SK-N-SH (cell line): Measurements from ENCODE around the gene PSEN2. TPM values are rescaled to one million over a fixed set of nuclear protein-coding genes. Genes with fewer than 3 reads are reported as not detected.

Source experiments
- CTCF ChIA-PET: fragments of 300-600, 350-600 bp; formaldehyde crosslinking; extraction: SDS; loops from one replicate; lab custom pipeline; 2021; lab: Yijun Ruan, JAX
- POLR2A ChIA-PET: fragments of 350-600 bp; sonication (Branson Sonifier 250); formaldehyde crosslinking; extraction: SDS; loops from one replicate; lab custom pipeline; 2020; ENCODE audit warnings: antibody characterized with exemption, inconsistent platforms; lab: Yijun Ruan, JAX
- DNase-seq: peaks from one replicate; pipeline ENCODE4 v3.0.0; 2012
- H2AFZ ChIP-seq: fragments of 200-600 bp; sonication (generic); 2 replicates; pipeline ENCODE4 v1.8.1; 2016; ENCODE audit warnings: antibody characterized with exemption, mild to moderate bottlenecking, low read depth
- H3F3A ChIP-seq: fragments of 200-600 bp; sonication (generic); replicated peaks from 2 replicates; pipeline ENCODE3; 2016; ENCODE audit warnings: antibody characterized with exemption, mild to moderate bottlenecking; ENCODE audit not compliant: insufficient read depth
- H3K27ac ChIP-seq, 2 experiments: fragments of 200-500 bp in 1 of 2; fragments of 200-600 bp in 1 of 2; sonication (Bioruptor generic) in 1 of 2; sonication (generic), shearing (Covaris generic) in 1 of 2; 2 replicates each; pipeline versions ENCODE4 v1.5.1 to v1.6.1; 2014 to 2016; ENCODE audit warnings: low read depth in 2 of 2, inconsistent platforms in 1 of 2, low read length in 1 of 2, mild to moderate bottlenecking in 1 of 2, mixed read lengths in 1 of 2
- H3K27me3 ChIP-seq: fragments of 200-600 bp; sonication (generic), shearing (Covaris generic); 2 replicates; pipeline ENCODE4 v1.6.1; 2016; ENCODE audit warnings: mixed run types; ENCODE audit not compliant: insufficient read depth
- H3K36me3 ChIP-seq, 2 experiments: fragments of 200-500 bp in 1 of 2; fragments of 200-600 bp in 1 of 2; sonication (Bioruptor generic) in 1 of 2; sonication (generic) in 1 of 2; replicated peaks in 1 of 2; 2 replicates each; pipeline versions ENCODE3 to v1.5.1; 2014 to 2016; ENCODE audit warnings: low read length in 1 of 2, mild to moderate bottlenecking in 1 of 2; ENCODE audit not compliant: insufficient read depth in 2 of 2, control insufficient read depth in 1 of 2
- H3K4me1 ChIP-seq, 2 experiments: fragments of 200-500 bp in 1 of 2; fragments of 200-600 bp in 1 of 2; sonication (Bioruptor generic) in 1 of 2; sonication (generic), shearing (Covaris generic) in 1 of 2; 2 replicates each; pipeline versions ENCODE4 v1.5.1 to v1.6.1; 2014 to 2016; ENCODE audit warnings: low read depth in 1 of 2, low read length in 1 of 2, mixed run types in 1 of 2; ENCODE audit not compliant: insufficient read depth in 2 of 2, control insufficient read depth in 1 of 2
- H3K4me2 ChIP-seq: fragments of 200-600 bp; sonication (generic), shearing (Covaris generic); 2 replicates; pipeline ENCODE4 v1.6.1; 2017; ENCODE audit warnings: mixed run types
- H3K4me3 ChIP-seq, 2 experiments: fragments of 200-500 bp in 1 of 2; fragments of 200-600 bp in 1 of 2; sonication (Bioruptor generic) in 1 of 2; sonication (generic), shearing (Covaris generic) in 1 of 2; 2 replicates each; pipeline versions ENCODE4 v1.5.1 to v1.8.1; 2014 to 2016; ENCODE audit warnings: low read depth in 2 of 2, inconsistent platforms in 1 of 2, low read length in 1 of 2, mild to moderate bottlenecking in 1 of 2, mixed read lengths in 1 of 2, moderate library complexity in 1 of 2
- H3K79me2 ChIP-seq: fragments of 200-600 bp; sonication (generic); 2 replicates; pipeline ENCODE4 v1.8.1; 2017; ENCODE audit warnings: mild to moderate bottlenecking; ENCODE audit not compliant: insufficient read depth
- H3K9ac ChIP-seq: fragments of 200-600 bp; sonication (generic); 2 replicates; pipeline ENCODE4 v1.6.1; 2017; ENCODE audit warnings: mixed run types
- H3K9me2 ChIP-seq: fragments of 200-600 bp; sonication (generic); 2 replicates; pipeline ENCODE4 v1.6.1; 2017; ENCODE audit warnings: mixed run types
- H3K9me3 ChIP-seq: fragments of 200-600 bp; sonication (generic); 2 replicates; pipeline ENCODE4 v1.6.1; 2017; ENCODE audit warnings: mixed run types, mild to moderate bottlenecking, moderate library complexity
- H4K20me1 ChIP-seq: fragments of 200-600 bp; sonication (generic); 2 replicates; pipeline ENCODE4 v1.6.1; 2017; ENCODE audit warnings: mild to moderate bottlenecking, mixed run types; ENCODE audit not compliant: insufficient read depth
- EZH2phosphoT487 ChIP-seq: fragments of 200-600 bp; sonication (generic); IDR thresholded peaks from 2 replicates; pipeline ENCODE4 v1.6.1; 2017; ENCODE audit warnings: low read depth, mixed run types, mild to moderate bottlenecking, antibody characterized with exemption, moderate library complexity, borderline replicate concordance
- FOXJ3 ChIP-seq: sonication (generic); formaldehyde crosslinking; IDR thresholded peaks from 2 replicates; pipeline ENCODE4 v1.5.1; 2020; ENCODE audit warnings: mild to moderate bottlenecking, missing genetic modification reagents
- GATA2 ChIP-seq: sonication (generic); formaldehyde crosslinking; IDR thresholded peaks from 2 replicates; pipeline ENCODE4 v1.5.0; 2020; ENCODE audit warnings: mild to moderate bottlenecking, missing genetic modification reagents
- MEF2A ChIP-seq: IDR thresholded peaks from 2 replicates; pipeline ENCODE4 v1.4.0; 2012; ENCODE audit warnings: low read depth, borderline replicate concordance
- NRF1 ChIP-seq: IDR thresholded peaks from 2 replicates; pipeline ENCODE4 v1.6.1; 2012; ENCODE audit warnings: low read depth, mild to moderate bottlenecking, low read length
- POLR2AphosphoS5 ChIP-seq: IDR thresholded peaks from 2 replicates; pipeline ENCODE4 v1.6.1; 2012; ENCODE audit warnings: low read depth, low read length
- RXRA ChIP-seq: IDR thresholded peaks from 2 replicates; pipeline ENCODE4 v1.4.0; 2012; ENCODE audit warnings: low read depth, mild to moderate bottlenecking, borderline replicate concordance
- SMC3 ChIP-seq: IDR thresholded peaks from 2 replicates; pipeline ENCODE4 v1.6.1; 2012; ENCODE audit warnings: low read depth, low read length, improper control_type of control experiment
- TAF1 ChIP-seq: IDR thresholded peaks from 2 replicates; pipeline ENCODE4 v1.6.1; 2012; ENCODE audit warnings: low read depth, mild to moderate bottlenecking, low read length, moderate library complexity, borderline replicate concordance
- WGBS: methylation state at CpG from one replicate; pipeline ENCODE4 v1.1.6; 2017; ENCODE audit warnings: low lambda C conversion rate; 5-methylcytosine and 5-hydroxymethylcytosine counted together
- polyA plus RNA-seq, 3 experiments: library from polyadenylated mRNA; depleted of rRNA; stranded (reverse); fragments of >200 nt; gene quantifications; 2 replicates each; pipeline ENCODE4 v1.2.3, GENCODE V29; 2012
- TF ChIP-seq, protein P1 (sequence below): IDR thresholded peaks from 2 replicates; pipeline ENCODE4; 2012
- TF ChIP-seq, protein P2 (sequence below): IDR thresholded peaks from 2 replicates; pipeline ENCODE4 v1.4.0; 2012; ENCODE audit warnings: low read depth
- TF ChIP-seq, protein P3 (sequence below): fragments of 150-350 bp; IDR thresholded peaks from 2 replicates; pipeline ENCODE4 v1.6.1; 2016; ENCODE audit warnings: mild to moderate bottlenecking, low read depth, low read length
- TF ChIP-seq, protein P4 (sequence below): fragments of 200-600 bp; sonication (generic); IDR thresholded peaks from 2 replicates; pipeline ENCODE4 v1.6.1; 2017; ENCODE audit warnings: antibody characterized with exemption, mild to moderate bottlenecking, moderate library complexity
- TF ChIP-seq, protein P5 (sequence below): IDR thresholded peaks from 2 replicates; pipeline ENCODE4 v1.4.0; 2012; ENCODE audit warnings: low read depth, borderline replicate concordance
- TF ChIP-seq, protein P6 (sequence below): IDR thresholded peaks from 2 replicates; pipeline ENCODE4 v1.6.1; 2012; ENCODE audit warnings: mild to moderate bottlenecking, low read depth, low read length, moderate library complexity

The PSEN2 gene
- polyA plus RNA-seq, 1 of the 3 experiments (the other 2 are of a cell fraction): 20.2 TPM

DNA sequence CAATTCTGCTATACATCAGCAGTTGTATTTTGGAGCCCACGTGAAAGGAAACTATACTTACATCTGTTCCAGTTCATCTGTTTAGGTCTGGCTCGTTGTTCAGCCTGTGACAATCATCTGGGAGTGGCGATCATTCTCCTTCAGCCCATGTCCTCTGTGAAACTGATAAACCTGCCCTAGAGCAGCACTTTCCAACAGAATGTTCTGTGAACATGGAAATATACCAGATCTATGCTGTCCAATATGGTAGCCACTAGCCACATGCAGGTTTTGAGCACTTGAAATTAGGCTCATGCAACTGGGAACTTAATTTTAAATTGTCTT lies 45.2 kb downstream of the PSEN2 start (continued):
- TF ChIP-seq, protein P1, sequence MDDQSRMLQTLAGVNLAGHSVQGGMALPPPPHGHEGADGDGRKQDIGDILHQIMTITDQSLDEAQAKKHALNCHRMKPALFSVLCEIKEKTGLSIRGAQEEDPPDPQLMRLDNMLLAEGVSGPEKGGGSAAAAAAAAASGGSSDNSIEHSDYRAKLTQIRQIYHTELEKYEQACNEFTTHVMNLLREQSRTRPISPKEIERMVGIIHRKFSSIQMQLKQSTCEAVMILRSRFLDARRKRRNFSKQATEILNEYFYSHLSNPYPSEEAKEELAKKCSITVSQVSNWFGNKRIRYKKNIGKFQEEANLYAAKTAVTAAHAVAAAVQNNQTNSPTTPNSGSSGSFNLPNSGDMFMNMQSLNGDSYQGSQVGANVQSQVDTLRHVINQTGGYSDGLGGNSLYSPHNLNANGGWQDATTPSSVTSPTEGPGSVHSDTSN: no peak

DNA sequence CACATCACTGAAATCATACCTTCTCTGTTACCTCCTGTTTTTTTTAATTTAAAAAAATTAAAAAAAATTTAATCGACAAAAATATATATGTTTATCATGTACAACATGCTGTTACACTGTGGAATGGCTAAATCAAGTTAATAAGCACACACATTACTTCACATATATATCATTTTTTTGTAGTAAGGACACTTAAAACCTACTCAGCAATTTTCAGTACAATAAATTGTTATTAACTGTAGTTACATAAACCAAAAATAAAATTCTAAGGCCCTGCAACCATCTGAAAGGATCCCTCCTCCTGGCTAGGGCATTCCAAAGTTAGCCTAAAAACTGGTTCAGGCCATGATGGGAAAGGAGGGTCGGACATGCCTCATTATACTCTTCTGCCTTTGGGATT lies 46.1 kb downstream of the PSEN2 start:
- ChIA-PET CTCF (no interaction called here), POLR2A (no interaction called here)
- DNase-seq: no peak
- no peaks in the 10 kb centered on the region for H3K27me3 ChIP-seq
- H3K4me2 ChIP-seq: no peak overlapping the region
- H3F3A ChIP-seq: no peaks in the 10 kb centered on the region
- no peak overlapping the region for H2AFZ ChIP-seq
- no peak overlapping the region for H3K9ac ChIP-seq
- H3K36me3 ChIP-seq: no peaks in the 10 kb centered on the region
- no peaks in the 10 kb centered on the region for H3K4me1 ChIP-seq
- no peaks in the 10 kb centered on the region for H4K20me1 ChIP-seq
- no peak overlapping the region for H3K27ac ChIP-seq
- H3K9me3 ChIP-seq: no peaks in the 10 kb centered on the region
- no peak overlapping the region for H3K4me3 ChIP-seq
- H3K79me2 ChIP-seq: no peaks in the 10 kb centered on the region
- no peaks in the 10 kb centered on the region for H3K9me2 ChIP-seq
- no peak for TF ChIP-seq EZH2phosphoT487
- TF ChIP-seq TAF1: no peak
- no peak for TF ChIP-seq GATA2 (CRISPR knock-in tag)
- TF ChIP-seq, protein P2, sequence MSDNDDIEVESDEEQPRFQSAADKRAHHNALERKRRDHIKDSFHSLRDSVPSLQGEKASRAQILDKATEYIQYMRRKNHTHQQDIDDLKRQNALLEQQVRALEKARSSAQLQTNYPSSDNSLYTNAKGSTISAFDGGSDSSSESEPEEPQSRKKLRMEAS: no peak
- TF ChIP-seq, protein P3, sequence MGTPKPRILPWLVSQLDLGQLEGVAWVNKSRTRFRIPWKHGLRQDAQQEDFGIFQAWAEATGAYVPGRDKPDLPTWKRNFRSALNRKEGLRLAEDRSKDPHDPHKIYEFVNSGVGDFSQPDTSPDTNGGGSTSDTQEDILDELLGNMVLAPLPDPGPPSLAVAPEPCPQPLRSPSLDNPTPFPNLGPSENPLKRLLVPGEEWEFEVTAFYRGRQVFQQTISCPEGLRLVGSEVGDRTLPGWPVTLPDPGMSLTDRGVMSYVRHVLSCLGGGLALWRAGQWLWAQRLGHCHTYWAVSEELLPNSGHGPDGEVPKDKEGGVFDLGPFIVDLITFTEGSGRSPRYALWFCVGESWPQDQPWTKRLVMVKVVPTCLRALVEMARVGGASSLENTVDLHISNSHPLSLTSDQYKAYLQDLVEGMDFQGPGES: no peak
- TF ChIP-seq, protein P4, sequence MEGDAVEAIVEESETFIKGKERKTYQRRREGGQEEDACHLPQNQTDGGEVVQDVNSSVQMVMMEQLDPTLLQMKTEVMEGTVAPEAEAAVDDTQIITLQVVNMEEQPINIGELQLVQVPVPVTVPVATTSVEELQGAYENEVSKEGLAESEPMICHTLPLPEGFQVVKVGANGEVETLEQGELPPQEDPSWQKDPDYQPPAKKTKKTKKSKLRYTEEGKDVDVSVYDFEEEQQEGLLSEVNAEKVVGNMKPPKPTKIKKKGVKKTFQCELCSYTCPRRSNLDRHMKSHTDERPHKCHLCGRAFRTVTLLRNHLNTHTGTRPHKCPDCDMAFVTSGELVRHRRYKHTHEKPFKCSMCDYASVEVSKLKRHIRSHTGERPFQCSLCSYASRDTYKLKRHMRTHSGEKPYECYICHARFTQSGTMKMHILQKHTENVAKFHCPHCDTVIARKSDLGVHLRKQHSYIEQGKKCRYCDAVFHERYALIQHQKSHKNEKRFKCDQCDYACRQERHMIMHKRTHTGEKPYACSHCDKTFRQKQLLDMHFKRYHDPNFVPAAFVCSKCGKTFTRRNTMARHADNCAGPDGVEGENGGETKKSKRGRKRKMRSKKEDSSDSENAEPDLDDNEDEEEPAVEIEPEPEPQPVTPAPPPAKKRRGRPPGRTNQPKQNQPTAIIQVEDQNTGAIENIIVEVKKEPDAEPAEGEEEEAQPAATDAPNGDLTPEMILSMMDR: no peak
- TF ChIP-seq, protein P5, sequence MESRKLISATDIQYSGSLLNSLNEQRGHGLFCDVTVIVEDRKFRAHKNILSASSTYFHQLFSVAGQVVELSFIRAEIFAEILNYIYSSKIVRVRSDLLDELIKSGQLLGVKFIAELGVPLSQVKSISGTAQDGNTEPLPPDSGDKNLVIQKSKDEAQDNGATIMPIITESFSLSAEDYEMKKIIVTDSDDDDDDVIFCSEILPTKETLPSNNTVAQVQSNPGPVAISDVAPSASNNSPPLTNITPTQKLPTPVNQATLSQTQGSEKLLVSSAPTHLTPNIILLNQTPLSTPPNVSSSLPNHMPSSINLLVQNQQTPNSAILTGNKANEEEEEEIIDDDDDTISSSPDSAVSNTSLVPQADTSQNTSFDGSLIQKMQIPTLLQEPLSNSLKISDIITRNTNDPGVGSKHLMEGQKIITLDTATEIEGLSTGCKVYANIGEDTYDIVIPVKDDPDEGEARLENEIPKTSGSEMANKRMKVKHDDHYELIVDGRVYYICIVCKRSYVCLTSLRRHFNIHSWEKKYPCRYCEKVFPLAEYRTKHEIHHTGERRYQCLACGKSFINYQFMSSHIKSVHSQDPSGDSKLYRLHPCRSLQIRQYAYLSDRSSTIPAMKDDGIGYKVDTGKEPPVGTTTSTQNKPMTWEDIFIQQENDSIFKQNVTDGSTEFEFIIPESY: no peak
- TF ChIP-seq NRF1: no peak
- no peak for TF ChIP-seq POLR2AphosphoS5
- no peak for TF ChIP-seq RXRA
- TF ChIP-seq SMC3: no peak
- TF ChIP-seq MEF2A: no peak
- TF ChIP-seq, protein P6, sequence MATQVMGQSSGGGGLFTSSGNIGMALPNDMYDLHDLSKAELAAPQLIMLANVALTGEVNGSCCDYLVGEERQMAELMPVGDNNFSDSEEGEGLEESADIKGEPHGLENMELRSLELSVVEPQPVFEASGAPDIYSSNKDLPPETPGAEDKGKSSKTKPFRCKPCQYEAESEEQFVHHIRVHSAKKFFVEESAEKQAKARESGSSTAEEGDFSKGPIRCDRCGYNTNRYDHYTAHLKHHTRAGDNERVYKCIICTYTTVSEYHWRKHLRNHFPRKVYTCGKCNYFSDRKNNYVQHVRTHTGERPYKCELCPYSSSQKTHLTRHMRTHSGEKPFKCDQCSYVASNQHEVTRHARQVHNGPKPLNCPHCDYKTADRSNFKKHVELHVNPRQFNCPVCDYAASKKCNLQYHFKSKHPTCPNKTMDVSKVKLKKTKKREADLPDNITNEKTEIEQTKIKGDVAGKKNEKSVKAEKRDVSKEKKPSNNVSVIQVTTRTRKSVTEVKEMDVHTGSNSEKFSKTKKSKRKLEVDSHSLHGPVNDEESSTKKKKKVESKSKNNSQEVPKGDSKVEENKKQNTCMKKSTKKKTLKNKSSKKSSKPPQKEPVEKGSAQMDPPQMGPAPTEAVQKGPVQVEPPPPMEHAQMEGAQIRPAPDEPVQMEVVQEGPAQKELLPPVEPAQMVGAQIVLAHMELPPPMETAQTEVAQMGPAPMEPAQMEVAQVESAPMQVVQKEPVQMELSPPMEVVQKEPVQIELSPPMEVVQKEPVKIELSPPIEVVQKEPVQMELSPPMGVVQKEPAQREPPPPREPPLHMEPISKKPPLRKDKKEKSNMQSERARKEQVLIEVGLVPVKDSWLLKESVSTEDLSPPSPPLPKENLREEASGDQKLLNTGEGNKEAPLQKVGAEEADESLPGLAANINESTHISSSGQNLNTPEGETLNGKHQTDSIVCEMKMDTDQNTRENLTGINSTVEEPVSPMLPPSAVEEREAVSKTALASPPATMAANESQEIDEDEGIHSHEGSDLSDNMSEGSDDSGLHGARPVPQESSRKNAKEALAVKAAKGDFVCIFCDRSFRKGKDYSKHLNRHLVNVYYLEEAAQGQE: no peak
- no peak for TF ChIP-seq FOXJ3 (CRISPR knock-in tag)
- WGBS: 71% methylated on average over 2 of the region's 2 CpGs
